CD1c-positive myeloid dendritic cell (primary cell): ENCODE measurements around the gene SLC39A2.
A peak's percentile ranks its signal among the peaks of the same experiment; 100 is the strongest.
"Not testable (repeated sequence)": the region's sequence is repeated elsewhere in the genome, so short reads cannot be mapped to it uniquely, and the experiment has no call there.

Source experiments
- DNase-seq: peaks from one replicate; pipeline ENCODE4 v3.0.0-alpha.2; 2016; ENCODE audit errors: extremely low spot score

SLC39A2 gene

DNA sequence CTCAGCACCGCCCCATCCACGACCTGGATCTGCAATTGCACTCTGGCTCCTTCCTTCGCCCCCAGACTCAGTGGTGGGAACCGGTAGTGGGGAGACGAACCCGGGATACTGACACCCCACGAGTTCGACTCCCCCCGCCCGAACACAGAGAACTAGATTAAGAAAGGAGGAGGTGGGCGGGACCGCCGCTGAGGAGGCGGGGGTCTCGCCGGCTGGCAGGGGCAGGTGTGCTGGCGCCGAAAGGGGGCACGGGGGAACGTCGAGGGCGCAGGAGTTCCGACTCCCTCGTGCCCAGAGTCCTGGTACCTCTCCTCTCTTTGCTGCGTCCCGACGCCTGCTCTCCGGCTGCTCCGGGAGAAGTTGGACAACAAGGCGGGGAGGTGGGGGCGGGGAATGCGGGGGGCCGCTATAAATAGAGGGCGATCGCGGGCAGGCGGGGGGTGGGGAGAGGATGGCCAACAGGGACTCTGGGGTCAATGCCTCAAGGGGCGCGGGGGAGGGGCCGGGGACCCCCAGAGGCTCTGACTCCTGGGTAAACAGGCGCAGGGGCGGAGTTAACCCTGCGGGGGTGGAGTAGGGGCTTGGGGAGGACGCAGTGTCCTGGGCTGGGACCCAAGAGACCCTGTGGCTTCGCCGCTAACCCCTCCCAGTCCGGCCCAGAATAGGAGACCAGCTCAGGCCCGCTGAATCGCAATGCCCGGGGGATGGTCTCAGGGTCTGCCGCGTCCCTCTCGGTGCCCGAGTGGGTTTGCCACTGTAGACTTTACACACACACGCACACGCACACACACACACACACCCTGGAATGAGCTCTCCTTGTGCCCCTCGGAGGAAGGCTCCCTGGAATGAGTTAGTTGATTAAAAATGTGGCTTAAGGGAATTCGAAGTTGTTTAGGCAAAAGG, 26.5 kb downstream of the SLC39A2 start:
- DNase-seq = no peak

DNA sequence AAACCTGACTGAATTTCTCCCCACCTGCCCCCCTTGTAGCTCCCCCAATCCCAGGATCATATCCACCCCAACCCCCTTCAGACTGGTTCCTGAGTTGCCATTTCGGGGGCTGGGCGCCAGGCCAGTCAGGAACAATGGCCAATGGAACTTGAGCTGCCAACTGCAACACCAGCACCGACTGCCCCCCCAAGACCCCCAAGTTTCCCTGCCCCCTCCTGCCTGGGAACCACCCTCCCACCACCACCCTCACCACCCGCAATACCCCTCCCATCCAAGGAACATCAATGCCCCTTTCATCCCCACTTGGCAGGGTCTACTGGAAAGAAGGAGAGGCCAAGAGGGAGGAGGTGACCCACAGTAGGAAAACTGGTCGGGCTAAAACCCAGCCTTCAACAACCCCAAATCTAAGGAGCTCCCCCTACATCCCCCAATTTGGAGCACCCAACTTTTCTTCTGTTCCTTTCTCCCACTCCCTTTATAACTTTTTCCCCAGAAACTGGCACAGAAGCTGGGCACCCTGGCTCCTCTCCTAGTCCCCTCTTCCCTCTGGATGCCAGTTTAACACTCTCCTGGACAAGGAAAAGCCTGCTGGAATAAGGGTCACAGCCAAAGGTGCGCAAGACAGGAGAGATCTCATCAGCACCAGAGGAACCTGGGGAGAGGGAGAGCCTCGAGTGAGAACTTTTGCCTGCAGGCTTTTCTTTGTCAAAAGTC, 27.3 kb downstream of the SLC39A2 start:
- no peak for DNase-seq

DNA sequence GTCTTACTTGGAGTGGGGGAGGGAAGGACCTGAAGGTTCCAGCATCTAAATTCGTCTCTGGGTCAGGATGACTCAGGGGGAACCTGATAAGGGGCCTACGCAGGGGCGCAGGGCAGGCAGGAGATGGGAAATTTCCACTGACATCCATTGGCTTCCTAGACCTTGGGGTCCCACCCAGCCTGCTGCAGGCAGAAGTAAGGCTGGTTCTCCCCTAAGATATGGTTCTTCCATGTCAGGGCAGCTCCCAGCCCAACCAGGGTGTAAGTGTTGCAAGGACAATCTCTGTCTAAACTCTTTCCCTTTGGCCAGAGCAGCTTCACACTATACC, 27.9 kb downstream of the SLC39A2 start:
- DNase-seq = no peak

DNA sequence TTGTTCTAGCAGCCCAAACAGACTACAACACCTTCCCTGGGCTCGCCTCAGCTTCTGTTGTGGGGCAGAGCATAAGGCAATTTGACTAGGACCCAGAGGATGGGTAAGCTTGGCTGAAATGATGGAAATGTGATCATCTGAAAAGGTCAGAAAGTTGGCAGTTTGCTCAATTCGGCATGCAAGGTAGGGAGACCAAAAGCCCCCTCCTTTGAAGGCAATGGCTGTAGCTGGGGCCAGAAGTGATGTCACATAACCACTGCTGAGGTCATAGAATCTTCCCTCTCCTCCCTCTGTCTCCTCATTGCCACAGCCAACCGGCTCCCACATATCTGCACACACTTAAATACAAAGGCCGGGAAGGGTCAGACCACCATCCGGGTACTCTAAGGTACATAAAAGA, 30.8 kb downstream of the SLC39A2 start, which contains the start of gene TPPP2:
TPPP2 (plus strand) TSS at position 301 of the 400 bp plus-strand sequence. CDS start 365 bp downstream, outside the sequence.
- no peak for DNase-seq

DNA sequence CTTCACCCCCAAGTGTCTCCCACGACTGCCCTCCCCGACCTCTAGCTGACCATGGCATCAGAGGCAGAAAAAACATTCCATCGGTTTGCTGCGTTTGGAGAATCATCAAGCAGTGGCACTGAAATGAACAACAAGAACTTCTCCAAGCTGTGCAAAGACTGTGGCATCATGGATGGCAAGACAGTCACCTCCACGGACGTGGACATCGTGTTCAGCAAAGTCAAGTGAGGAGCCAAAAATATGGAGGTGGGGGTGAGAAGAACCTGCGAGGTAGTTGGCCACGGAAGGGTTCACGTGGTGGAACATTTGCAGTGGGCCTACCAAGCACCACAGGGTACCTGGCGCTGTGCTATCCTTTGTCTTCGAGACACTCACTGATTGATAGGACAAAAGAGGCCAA, 31.4 kb downstream of the SLC39A2 start:
- DNase-seq = no peak

DNA sequence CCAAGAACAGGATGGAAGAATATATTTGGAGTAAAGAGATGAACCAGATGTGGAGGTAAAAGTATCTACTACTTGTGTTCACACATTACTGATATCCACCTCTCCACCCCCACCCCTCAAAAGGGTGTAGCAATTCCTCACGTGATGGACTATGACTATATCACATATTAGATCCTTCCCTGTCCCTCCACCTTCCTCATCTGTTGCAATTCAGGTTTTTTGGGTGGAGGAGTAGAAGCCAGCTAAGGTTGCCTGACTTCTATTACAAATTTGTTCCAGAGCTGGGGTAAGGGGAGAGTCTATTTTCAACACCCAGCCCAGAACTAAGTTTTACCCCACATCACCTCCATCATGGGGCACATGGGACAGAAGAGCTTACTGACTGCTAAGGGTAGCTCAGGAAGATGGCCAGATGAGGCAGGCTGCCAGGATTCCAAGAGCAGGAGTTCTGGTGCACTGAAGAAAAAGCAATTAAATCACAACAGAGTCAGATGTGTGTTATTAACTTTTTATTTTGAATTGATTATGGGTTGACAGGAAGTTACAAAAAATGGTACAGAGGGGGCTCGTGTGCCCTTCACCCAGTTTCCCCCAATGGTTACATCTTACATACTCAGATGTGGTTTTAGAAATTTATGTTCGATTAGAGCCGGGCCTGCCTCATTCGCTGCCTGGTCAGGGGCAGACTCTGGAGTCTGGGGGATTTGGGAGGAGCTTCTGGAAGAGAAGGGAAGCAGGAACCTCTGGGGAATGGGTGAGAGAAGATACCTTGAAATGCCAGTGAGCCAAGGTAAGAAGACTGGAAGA, 33.4 kb downstream of the SLC39A2 start:
- peak; percentile 71 for DNase-seq

DNA sequence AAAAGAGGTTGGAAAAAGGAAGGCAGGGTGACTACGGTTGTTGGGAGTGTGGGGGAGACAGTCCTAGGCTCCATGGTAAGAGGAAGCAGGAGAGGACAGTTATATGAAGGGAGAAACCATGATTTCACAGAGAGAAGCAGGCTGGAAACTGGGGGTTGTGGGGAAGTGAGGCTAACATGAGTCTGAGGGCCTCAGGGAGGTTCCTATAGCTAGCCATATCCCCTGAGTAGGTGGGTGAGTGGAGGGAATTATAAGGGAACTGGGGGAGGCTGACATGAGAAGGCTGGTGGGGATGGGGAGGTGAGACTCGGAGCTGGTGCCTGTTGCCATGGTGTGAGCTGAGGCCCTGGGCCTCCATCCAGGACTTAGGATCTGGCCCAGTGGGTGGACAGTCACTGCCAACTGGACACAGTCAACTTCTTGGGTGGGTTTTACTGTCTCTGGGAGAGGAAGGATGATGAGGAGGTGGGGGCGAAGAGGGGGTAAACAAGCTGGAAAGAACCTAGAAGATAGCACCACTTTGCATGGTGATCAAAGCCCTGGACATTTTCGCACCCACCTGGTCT, 34.1 kb downstream of the SLC39A2 start:
- peak; percentile 81 for DNase-seq

DNA sequence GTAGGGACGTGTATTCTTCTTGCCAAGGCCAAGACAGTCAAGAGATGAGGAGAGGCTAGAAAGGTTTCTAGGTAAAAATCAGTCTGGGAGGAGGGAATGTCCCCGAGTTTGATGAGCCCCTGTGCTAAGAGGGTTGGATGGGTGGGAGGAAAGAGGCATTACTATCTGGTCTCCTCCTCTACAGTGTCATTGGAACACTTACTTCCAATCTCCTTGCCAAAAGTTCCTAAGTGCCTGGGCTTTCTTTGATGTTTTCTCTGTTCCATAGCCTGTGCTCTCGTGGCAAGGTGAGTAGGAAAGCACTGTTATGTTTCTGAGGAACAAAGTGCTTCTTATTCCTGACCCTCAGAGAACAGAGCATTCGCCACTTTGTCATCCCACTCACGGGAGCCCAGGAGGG, 35.6 kb downstream of the SLC39A2 start, which contains the start of gene RNASE13:
RNASE13 (minus strand) TSS at position 101 of the 400 bp plus-strand sequence. CDS start 519 bp downstream, outside the sequence.
- DNase-seq = no peak

DNA sequence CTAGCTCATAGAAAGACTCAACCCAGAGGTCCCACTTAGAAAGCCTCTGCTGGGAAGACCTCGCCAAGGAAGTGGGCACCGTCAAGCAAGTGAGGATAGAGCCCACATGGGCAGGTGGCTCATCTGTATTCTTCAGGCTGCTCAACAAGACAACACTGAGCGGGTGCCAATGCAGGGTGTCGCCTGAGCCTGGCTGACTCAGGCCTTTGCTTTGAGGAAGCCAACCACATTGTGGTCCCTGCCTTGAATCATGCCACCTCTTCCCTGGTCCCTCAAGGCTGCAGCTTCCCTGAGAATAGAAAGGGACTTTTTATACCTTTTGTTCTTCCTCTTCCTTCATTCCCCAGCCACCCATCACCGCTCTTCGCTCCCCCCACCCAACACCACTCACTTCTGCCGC, 37.7 kb downstream of the SLC39A2 start:
- DNase-seq = peak; percentile 56

DNA sequence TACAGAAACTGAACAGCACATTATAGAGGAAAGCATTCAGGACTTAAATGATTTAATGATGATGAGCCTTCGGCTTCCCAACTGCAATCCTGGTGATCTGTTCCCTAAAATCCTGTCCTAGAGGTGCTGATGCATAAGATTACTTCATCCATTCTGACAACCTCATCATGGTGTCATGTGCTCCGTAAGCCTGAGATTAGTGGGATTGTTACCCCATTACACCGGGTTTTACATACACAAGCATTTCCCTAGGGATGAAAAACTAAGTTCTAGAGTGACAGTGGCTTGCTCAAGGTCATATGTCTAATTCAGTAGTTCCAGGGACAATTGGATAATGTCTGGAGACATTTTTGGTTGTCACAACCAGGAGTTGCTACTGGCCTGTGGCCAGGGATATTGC, 38.1 kb downstream of the SLC39A2 start:
- peak; percentile 14 for DNase-seq

DNA sequence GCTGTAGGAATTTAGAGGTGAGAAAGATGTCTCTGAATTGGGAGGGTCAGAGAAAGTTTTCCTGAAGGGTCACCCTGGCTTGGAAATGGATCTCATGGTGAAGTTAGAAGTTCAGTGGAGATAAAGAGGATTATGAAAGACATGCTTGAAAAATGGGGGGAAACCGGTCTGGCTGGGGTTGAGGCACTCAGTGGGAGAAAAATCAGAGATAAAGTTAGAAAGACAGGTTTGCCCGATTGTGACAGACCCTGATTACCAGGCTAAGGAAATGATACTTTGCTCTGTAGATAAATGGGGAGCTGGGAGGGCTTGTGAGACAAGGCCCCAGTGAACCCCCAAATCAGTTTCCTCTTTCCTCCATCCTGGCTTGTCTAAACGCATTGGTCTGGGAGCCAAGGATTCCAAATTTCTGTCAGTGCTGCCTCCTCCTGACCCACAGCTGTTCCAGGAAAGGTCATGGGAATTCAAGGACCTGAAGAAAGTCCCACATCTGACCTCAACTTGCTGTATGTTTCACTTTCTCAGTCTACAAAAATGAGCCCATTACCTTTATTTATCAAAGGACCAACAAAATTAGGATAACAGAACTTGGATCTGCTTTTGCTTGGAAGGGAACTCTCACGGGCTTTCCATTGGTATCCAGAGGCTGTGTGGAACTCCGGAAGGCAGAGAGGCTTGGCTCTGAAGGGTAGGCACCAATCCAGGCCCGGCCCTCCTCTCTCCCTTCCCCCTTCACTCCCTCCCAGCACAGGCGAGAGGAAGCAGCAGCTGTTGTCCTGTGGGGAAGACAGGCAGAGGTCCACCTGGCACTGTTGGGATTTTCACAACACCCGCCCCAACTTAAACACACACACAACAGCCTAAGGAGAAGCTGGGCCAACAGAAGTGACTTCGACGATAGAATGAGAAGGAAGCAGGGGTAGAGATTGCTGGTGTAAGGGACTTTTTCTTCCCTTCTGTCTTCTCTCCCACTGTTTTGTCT, 39.6 kb downstream of the SLC39A2 start:
- DNase-seq = no peak

DNA sequence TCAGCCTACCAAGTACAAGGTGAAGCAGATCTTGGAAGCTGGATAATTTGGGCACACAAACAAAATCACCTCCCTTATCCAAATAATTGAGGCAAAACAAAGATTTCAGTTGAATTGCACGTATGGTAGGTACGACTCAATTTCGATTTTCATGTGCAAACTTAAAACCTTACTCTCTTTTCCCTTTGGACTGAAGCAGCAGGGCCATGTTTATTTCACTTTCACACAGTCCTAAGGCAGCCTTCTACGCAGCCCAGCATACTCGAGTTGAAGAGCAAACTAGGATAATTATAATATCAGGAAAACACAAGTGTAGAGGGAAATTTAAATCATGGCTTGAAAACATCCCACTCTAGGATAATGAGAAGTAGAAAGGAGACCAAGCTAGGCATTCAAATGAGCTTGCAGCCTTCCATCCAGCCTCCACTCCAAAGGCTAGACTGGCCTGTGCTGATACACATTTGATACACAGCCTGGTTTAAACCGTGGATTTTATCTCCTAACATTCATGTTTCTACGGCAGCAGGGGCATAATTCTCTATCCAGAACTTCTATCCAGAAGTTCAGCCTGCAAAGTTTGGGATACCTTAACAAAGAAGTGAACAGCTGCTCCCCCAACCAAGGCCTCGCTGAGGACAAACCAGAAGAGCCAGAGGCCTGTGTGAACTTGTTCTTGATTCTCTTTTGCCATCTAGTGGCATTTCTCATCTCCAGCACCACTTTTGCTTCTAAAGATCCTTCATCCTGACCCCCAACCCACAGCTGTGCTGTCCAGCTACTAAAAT, 40.7 kb downstream of the SLC39A2 start:
- DNase-seq = peak; percentile 71

DNA sequence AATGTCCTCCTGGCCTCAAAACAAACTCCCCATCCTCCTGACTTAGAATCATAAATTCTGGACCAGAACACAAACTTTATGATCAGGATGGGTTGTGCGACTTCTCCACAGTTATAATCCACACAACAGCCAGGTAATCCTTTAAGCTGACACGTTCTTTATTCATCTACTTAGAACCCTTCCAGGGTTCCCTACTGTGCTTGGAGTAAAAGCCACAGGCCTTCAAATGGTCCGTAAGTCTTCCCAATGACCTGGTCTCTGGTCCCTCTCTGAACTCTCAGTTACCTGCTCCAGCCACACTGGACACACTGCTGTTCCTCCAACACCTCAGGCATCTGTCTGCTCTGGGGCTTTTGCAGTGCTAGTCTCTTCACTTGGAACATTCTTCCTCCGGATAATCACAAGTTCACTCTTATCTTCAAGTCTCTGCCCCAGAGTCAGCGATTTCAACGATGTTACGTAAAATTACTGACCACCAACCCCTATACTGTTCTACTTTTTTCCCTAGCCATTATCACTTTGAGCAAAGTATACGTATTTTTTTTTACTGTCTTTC, 41.4 kb downstream of the SLC39A2 start:
- DNase-seq = no peak

DNA sequence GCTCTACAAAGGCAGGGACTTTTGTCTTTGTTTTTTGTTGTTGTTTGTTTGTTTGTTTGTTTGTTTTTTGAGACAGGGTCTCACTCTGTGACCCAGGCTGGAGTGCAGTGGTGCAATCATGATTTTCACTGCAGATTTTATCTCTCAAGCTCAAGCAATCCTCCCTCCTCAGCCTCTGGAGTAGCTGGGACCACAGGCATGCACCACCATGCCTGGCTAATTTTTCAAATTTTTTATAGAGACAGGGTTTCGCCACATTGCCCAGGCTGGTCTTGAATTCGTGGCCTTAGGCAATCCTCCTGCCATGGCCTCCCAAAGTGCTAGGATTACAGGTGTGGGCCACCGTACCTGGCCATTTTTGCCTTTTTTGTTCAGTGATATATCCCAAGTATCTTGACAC, 41.8 kb downstream of the SLC39A2 start:
- DNase-seq = not testable (repeated sequence)

DNA sequence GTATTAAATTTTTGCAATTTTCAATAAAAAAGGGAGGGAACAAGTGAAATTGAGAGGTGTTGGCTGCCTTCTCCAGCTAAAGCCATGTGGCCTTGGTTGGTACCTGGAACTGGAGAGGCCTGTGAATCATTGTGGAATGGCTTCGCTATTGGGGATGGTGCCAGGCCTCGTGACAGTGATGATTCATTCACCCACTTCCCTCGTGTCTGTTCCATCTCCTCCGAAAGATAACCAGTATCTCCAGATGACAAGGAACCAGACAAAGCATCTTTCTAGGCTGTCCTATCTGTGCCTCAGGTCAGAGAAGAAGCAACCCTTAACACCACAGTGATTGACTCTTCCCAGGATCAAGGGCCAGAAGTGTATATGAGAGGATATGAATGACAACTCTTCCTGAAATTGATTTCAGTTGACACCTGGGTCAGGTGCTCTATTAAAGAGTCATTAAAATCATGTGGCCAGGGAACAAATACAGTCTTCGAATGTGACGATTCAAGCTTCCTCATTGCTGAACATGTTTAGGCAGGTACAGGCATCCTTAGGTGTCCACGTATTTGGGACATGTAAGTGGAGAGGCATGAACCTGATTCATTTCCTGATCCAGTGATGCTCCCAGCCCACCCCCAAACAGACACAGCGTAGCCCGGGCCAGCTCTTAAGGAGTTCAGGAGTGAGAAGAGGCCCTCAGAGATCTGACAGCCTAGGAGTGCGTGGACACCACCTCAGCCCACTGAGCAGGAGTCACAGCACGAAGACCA, 42.8 kb downstream of the SLC39A2 start, which contains the start of gene RNASE7:
RNASE7 (plus strand) TSS at position 687 of the 758 bp plus-strand sequence. CDS start 631 bp downstream, outside the sequence.
- DNase-seq = peak; percentile 58

DNA sequence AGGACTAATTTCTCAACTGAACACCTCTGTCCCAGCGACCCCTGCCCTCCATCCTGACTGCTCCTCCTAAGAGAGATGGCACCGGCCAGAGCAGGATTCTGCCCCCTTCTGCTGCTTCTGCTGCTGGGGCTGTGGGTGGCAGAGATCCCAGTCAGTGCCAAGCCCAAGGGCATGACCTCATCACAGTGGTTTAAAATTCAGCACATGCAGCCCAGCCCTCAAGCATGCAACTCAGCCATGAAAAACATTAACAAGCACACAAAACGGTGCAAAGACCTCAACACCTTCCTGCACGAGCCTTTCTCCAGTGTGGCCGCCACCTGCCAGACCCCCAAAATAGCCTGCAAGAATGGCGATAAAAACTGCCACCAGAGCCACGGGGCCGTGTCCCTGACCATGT, 43.8 kb downstream of the SLC39A2 start:
- no peak for DNase-seq

DNA sequence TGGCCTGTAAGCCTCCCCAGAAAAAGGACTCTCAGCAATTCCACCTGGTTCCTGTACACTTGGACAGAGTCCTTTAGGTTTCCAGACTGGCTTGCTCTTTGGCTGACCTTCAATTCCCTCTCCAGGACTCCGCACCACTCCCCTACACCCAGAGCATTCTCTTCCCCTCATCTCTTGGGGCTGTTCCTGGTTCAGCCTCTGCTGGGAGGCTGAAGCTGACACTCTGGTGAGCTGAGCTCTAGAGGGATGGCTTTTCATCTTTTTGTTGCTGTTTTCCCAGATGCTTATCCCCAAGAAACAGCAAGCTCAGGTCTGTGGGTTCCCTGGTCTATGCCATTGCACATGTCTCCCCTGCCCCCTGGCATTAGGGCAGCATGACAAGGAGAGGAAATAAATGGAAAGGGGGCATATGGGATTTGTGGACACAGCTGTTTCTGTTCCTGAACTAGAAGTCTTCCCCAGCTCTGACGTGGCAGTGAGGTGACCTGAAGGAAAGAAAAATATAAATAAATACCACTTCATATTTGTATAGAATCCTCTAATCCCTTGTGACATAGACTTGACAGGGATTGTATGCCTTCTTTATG, 44.4 kb downstream of the SLC39A2 start:
- DNase-seq = no peak

DNA sequence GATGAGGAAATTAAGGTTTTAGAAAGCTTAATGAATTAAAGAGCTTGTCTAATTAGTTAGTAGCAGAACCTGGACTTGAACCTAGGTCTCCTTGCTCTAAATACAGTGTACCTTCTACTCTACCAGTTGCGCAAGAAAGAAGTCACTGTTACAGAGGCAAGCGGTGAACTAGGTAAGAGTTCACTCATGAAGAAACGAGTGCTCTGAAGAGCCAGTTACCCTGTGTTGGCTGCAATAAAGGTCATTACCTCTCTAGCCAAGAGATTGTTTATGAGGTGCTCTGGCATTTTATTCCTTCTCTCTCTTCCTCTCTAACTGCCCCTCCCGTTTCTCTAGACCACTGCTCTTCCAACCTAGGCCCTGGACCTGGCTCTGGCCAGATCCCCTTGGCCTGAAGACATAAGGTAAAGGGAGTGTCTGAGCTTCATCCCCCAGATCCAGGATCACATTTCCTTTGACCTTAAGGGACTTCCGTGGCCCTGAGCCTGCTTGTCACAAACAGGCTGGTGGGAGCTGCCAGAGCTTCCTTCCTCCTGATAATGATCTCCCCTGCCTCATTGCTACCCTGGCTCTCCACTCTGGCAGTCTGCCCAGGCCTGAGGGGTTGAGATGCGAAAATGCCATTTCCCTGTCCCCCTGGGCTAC, 45.0 kb downstream of the SLC39A2 start:
- DNase-seq = no peak
